Glutamatergic neuron (in vitro differentiated cells): ENCODE results near the gene BMP8B. TPM values are rescaled to one million over a fixed set of nuclear protein-coding genes. Genes with fewer than 3 reads are reported as not detected.
"Not testable (repeated sequence)": the region's sequence is repeated elsewhere in the genome, so short reads cannot be mapped to it uniquely, and the experiment has no call there.

Source experiments
- DNase-seq: peaks from one replicate; pipeline ENCODE4 v3.0.0; 2022
- H3K27ac Mint-ChIP-seq: one replicate; pipeline ENCODE4 v1.8.0; 2020; ENCODE audit warnings: mild to moderate bottlenecking, mixed read lengths, inconsistent platforms; ENCODE audit not compliant: unreplicated experiment
- H3K27me3 Mint-ChIP-seq: one replicate; pipeline ENCODE4 v1.8.0; 2020; ENCODE audit warnings: mild to moderate bottlenecking, moderate library complexity, mixed read lengths, inconsistent platforms; ENCODE audit not compliant: unreplicated experiment
- H3K36me3 Mint-ChIP-seq: one replicate; pipeline ENCODE4 v1.8.0; 2020; ENCODE audit warnings: mild to moderate bottlenecking, mixed read lengths, inconsistent platforms; ENCODE audit not compliant: unreplicated experiment
- H3K4me1 Mint-ChIP-seq: one replicate; pipeline ENCODE4 v1.8.0; 2020; ENCODE audit warnings: mild to moderate bottlenecking, low read depth, mixed read lengths, inconsistent platforms; ENCODE audit not compliant: unreplicated experiment
- H3K4me3 Mint-ChIP-seq: one replicate; pipeline ENCODE4 v1.8.0; 2020; ENCODE audit warnings: mild to moderate bottlenecking, mixed read lengths, inconsistent platforms; ENCODE audit not compliant: unreplicated experiment
- H3K9me3 Mint-ChIP-seq: one replicate; pipeline ENCODE4 v1.8.0; 2020; ENCODE audit warnings: mild to moderate bottlenecking, moderate library complexity, mixed read lengths, inconsistent platforms; ENCODE audit not compliant: unreplicated experiment
- total RNA-seq: library from RNA; stranded (reverse); fragmentation: NEBNext Ultra II Directional; extraction: Animal tissue kit (Norgen Biotek cat#: 25700); gene quantifications from one replicate; pipeline ENCODE4 v1.2.1, GENCODE V29; 2021; ENCODE audit not compliant: unreplicated experiment
- TF ChIP-seq, protein P1 (sequence below): fragments of 200-600 bp; sonication (generic); IDR thresholded peaks from one replicate; pipeline ENCODE4 v1.5.0; 2021; ENCODE audit not compliant: partially characterized antibody, unreplicated experiment

BMP8B gene
- total RNA-seq, 1 donor from 2014 or later: 0.12 TPM

DNA sequence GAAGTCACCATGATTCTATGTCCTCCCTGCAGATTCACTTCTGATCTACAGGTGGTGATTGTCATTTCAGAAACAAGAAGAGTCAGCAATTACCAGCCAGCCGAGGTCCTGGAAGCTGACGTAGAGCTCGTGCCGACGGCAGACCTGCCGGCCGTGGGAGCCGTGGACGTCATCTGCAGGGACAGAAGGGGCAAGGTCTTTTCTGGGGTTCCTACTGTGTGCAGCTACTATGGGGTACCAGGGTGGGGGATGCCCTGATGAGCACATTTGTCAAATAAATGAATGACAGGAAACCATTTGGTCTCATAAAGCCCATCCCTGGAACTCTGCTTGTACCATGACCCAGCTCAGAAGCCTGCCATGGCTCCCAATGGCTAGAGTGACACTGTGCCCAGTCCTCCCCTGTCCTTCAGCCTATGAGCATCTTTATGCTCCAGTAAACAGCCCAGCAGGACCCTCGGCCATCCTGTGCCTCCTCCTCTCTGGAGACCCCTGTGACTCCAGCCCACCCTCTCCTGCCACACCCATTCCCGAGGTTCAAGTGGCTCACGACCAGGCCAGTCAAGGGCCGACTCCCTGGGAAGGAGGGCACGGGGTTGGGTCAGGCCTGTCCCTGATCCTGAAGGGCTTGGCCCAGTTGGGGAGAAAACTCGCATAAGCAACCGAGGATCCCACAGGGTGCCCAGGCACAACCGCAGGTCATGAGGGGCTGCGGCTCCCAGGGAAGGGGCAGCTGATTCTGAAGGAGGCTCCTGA, 24.9 kb downstream of the BMP8B start:
- H3K4me1 Mint-ChIP-seq, H3K36me3 Mint-ChIP-seq, DNase-seq, H3K27me3 Mint-ChIP-seq, H3K27ac Mint-ChIP-seq, H3K4me3 Mint-ChIP-seq, H3K9me3 Mint-ChIP-seq: not testable (repeated sequence)

DNA sequence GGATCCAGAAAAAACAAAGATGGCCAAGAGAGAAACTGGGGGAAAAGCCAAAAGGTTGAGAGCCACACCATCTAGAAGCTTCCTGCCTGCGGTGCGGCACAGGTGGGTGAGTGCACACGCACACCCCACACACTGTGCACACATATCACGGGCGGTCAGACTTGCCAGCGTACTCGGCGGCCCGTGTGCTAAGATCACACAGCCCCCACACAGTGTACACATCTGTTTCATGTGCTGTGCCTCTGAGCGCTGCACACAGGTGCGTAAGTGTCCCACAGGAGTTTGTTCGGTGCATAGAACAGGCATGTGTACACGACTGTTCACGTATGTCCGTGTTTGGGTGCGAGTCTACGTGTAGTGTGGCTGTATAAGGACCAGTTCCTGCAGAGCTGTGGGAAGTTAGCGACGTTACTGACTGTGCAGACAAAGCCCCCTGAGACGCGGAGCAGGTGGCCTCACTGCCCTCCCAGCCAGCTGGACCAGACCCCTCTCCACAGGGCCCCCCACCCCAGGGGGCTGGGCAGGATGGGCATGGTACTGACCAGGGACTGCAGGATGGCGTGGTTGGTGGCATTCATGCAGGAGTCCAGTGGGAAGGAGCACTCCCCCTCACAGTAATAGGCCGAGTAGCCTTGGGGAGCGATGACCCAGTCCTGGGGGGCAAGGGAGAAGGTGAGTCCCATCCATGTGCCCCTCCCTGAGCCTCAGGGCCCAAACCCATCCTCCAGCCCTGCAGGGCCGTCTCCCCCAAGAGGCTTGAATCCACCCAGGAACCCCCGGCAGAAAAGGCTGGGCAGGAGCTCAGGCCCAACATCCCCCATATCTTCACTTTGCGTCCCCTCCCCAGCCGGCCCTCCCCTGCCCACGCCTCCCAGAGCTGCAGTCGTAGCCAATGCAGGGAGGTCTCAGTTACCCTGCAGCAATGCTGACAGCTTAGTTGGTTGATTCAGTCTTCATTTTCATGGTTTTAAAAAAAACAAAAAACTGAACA, 25.8 kb downstream of the BMP8B start:
- Mint-ChIP-seq H3K9me3 (peaks cover 1% of the 10 kb centered on the region), H3K4me3 (no peak overlapping the region), H3K27me3 (no peaks in the 10 kb centered on the region), H3K36me3 (peaks cover 7% of the 10 kb centered on the region), H3K4me1 (no peaks in the 10 kb centered on the region), H3K27ac (peak overlapping the region; percentile 17)
- TF ChIP-seq, protein P1, sequence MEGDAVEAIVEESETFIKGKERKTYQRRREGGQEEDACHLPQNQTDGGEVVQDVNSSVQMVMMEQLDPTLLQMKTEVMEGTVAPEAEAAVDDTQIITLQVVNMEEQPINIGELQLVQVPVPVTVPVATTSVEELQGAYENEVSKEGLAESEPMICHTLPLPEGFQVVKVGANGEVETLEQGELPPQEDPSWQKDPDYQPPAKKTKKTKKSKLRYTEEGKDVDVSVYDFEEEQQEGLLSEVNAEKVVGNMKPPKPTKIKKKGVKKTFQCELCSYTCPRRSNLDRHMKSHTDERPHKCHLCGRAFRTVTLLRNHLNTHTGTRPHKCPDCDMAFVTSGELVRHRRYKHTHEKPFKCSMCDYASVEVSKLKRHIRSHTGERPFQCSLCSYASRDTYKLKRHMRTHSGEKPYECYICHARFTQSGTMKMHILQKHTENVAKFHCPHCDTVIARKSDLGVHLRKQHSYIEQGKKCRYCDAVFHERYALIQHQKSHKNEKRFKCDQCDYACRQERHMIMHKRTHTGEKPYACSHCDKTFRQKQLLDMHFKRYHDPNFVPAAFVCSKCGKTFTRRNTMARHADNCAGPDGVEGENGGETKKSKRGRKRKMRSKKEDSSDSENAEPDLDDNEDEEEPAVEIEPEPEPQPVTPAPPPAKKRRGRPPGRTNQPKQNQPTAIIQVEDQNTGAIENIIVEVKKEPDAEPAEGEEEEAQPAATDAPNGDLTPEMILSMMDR: no peak
- no peak for DNase-seq

DNA sequence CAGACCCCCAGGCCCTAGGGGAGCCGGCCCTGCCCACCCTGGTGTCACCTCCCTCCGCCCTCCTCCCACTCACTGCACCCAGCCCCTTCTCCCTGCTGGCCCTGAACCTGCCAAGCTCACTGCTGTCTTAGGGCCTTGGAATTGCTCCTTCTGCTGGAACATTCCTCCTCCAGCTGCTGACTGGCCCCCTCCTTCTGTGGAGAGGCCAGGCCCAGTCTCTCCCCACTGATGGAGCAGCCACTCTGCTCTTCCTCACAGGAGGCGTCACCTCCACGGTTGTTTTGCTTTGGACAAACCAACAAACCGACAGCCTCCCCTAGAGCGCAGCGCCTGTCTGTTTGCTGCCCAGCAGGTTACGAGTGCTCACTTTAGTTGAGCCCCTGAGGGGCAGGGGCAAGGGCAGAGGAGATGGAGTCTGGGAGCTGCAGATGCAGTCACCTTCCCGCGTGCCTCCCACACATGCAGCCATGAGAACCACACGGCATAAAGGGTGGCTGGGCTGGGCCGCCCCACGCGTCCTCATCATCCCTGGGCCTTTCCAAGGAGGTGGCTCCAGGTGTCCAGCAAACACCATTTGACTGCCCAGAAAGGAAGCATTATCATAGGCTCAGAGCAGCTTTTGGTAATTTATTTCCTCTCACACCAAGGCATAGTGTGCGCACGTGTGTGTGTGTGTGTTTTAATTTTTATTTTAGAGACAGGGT, 27.0 kb downstream of the BMP8B start:
- Mint-ChIP-seq H3K36me3 (peaks cover 7% of the 10 kb centered on the region), H3K4me3 (no peak overlapping the region), H3K4me1 (no peaks in the 10 kb centered on the region), H3K27me3 (no peaks in the 10 kb centered on the region), H3K9me3 (peaks cover 1% of the 10 kb centered on the region), H3K27ac (no peak overlapping the region)
- DNase-seq: no peak
- TF ChIP-seq, protein P1: no peak

DNA sequence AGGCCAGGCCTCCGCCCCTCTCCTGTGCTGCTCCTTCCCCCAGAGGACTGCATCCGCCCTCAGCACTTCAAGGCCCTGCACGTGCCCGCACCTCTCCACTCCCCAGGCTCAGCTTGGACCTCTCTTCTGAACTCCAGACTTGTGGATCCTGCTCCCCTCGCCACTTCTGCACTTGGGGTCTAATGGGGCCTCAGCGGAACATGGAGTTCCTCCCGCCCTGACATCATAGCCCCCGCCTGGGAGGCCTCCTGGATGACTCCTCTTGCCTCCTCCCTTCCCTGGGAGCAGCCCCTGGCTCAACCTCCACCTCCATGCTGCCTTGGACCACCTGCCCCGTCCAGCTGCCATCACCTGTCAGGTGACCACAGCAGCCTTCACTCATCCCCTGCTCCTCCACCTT, 27.6 kb downstream of the BMP8B start:
- peaks cover 10% of the 10 kb centered on the region for H3K36me3 Mint-ChIP-seq
- peaks cover 5% of the 10 kb centered on the region for H3K9me3 Mint-ChIP-seq

More for the DNA sequence above, 27.6 kb downstream of the BMP8B start:
- TF ChIP-seq, protein P1: no peak
- H3K27me3 Mint-ChIP-seq: peaks cover 3% of the 10 kb centered on the region
- DNase-seq: no peak
- H3K4me3 Mint-ChIP-seq: no peak overlapping the region
- H3K27ac Mint-ChIP-seq: no peak overlapping the region
- H3K4me1 Mint-ChIP-seq: peaks cover 4% of the 10 kb centered on the region
